ENCODE results near the gene SRM.

DNA sequence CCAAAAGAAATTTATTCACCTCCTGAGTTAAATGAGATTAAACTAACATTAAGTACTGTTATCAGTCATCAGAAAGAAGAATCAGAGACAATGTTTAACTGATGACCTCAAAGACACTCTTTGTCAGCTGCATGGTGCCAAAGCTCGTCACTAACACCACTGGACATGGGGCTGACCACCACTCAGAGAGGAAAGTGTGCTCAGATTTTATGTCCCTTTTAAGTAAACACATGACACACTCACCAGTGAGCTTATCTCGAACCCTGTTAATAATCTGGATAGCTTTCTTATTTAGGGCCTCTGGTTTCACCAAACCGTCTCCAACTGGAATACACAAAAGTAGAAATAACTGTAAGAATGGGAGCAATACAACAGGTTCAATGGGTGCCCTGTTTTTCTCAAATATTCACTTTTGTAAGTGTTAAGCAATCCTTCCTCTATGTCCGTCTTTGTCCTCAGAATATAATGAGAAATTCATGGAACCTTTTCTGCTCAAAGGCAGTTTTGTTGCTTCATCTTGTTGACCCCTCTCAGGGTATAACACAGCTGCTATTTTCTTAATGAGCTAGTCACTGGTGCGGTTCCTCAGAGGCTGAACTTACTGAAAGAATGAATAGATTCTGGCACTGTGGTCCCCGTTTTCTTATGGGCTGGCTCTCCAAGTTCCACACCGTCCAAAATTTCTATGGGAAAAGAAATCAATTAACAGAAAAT lies 49.4 kb upstream of the SRM start:
- TF ChIP-seq, protein P1, sequence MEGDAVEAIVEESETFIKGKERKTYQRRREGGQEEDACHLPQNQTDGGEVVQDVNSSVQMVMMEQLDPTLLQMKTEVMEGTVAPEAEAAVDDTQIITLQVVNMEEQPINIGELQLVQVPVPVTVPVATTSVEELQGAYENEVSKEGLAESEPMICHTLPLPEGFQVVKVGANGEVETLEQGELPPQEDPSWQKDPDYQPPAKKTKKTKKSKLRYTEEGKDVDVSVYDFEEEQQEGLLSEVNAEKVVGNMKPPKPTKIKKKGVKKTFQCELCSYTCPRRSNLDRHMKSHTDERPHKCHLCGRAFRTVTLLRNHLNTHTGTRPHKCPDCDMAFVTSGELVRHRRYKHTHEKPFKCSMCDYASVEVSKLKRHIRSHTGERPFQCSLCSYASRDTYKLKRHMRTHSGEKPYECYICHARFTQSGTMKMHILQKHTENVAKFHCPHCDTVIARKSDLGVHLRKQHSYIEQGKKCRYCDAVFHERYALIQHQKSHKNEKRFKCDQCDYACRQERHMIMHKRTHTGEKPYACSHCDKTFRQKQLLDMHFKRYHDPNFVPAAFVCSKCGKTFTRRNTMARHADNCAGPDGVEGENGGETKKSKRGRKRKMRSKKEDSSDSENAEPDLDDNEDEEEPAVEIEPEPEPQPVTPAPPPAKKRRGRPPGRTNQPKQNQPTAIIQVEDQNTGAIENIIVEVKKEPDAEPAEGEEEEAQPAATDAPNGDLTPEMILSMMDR (IDR thresholded peaks at IDR 0.05 in 2 of 3, conservative IDR thresholded peaks at IDR 0.05 in 1 of 3; ENCODE audit: borderline replicate concordance in 1 of 3, insufficient read depth in 1 of 3, low read depth in 2 of 3, low read length in 2 of 3), result no peak
- TF ChIP-seq SP1 (IDR thresholded peaks at IDR 0.05; ENCODE audit: low read depth) (no peak), JUND (IDR thresholded peaks at IDR 0.05) (no peak), POLR2A (IDR thresholded peaks at IDR 0.05; ENCODE audit: borderline replicate concordance, extremely low read depth, insufficient read depth, insufficient read length) (no peak), ZFX (IDR thresholded peaks at IDR 0.05) (no peak), CEBPB (IDR thresholded peaks at IDR 0.05; ENCODE audit: low read depth) (no peak), REST (IDR thresholded peaks at IDR 0.05; ENCODE audit: low read depth) (no peak), YY1 (IDR thresholded peaks at IDR 0.05; ENCODE audit: extremely low read depth, insufficient replicate concordance, low read depth, low read length) (no peak), RAD21 (IDR thresholded peaks at IDR 0.05; ENCODE audit: low read depth) (no peak), EZH2phosphoT487 (IDR thresholded peaks at IDR 0.05; ENCODE audit: borderline replicate concordance) (no peak)

Measured in HCT116 (cell line).